ENCODE data around the gene NBR1. TPM values are rescaled to one million over a fixed set of nuclear protein-coding genes. Genes with fewer than 3 reads are reported as not detected.
"Not testable (repeated sequence)": the region's sequence is repeated elsewhere in the genome, so short reads cannot be mapped to it uniquely, and the experiment has no call there.

The NBR1 gene
- total and polyA plus RNA-seq, 4 experiments from 2014 or later, result 66.1 to 93.2 (median 83.3) TPM

DNA sequence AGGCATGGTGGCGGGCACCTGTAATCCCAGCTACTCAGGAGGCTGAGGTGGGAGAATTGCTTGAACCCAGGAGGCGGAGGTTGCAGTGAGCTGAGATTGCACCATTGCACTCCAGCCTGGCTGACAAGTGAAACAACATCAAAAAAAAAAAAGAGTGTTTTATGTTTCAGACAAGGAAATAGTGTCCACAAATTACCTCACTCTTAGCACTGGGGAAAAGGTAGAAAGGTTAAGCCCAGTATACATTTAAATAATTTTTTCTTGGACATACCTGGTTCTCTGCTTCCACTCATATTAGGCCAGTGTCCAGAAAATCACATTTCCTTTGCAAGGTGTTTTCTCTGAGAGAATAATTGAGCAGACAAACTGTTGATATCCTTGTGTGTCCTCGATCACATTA lies 32.0 kb downstream of the NBR1 start:
- H3K4me3 Mint-ChIP-seq; POLR2A ChIA-PET (ENCODE audit: partially characterized antibody); H3K27ac ChIP-seq (ENCODE audit: low read depth, low read length); H3K4me1 Mint-ChIP-seq; H3K4me3 ChIP-seq (ENCODE audit: low read length in 2 of 2); H3K9me3 ChIP-seq (ENCODE audit: control insufficient read depth in 1 of 2, low read length in 2 of 2); H3K27me3 Mint-ChIP-seq; H3K27me3 ChIP-seq (ENCODE audit: insufficient read depth, low read length); H3K9me3 Mint-ChIP-seq; DNase-seq; H3K4me1 ChIP-seq (ENCODE audit: insufficient read depth, low read length); intact Hi-C loops (cut with micrococcal nuclease): not testable (repeated sequence)
- H3K36me3 ChIP-seq (ENCODE audit: insufficient read depth, low read length), result peaks cover 54% of the 10 kb centered on the region
- CTCF ChIA-PET (ENCODE audit: partially characterized antibody), result interaction anchor here (2.1 kb wide), 1 partner anchor 9 kb away, joined by 5 read pairs; the partner anchor contains the start of gene TMEM106A
- Mint-ChIP-seq H3K36me3 (peaks cover 48 to 67% of the 10 kb centered on the region in 2 donors), H3K27ac (peak overlapping the region in 1 of 7 donors; percentile 29)

DNA sequence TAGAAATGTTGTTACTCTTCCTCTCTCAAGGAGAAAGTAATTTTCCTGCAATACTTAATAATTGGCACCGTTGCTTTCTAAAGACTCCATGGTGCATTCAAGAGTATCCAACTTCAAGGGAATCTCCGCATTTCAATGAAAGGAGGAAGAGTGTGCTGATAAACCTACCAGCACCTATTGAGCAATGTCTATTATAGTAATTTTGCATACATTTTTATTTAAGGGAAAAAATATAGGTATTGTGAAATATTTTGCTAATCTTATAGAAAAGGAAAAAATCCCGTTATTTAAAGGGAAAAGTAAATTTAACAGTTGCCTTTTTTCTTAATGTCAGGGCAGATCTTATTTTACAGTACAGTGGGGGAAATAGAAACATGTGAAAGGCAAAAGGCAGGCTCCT lies 39.6 kb downstream of the NBR1 start:
- ChIA-PET POLR2A (ENCODE audit: partially characterized antibody) (interaction anchor here (1.3 to 8.1 kb wide), 7 partner anchors 10 to 178 kb away, joined by 4 to 128 read pairs (median 23); partner anchors contain the start of gene NBR1), CTCF (ENCODE audit: partially characterized antibody) (interaction anchor here (1.6 to 2.6 kb wide), 3 partner anchors 99 to 122 kb away, joined by 3 to 11 read pairs (median 6); no protein-coding TSS in a partner anchor)
- H3K4me1 ChIP-seq (ENCODE audit: insufficient read depth, low read length), result peaks cover 22% of the 10 kb centered on the region
- H3K9me3 ChIP-seq (ENCODE audit: control insufficient read depth in 1 of 2, low read length in 2 of 2), result no peaks in the 10 kb centered on the region
- no peaks in the 10 kb centered on the region for H3K27me3 ChIP-seq (ENCODE audit: insufficient read depth, low read length)
- no peak for DNase-seq
- H3K27ac ChIP-seq (ENCODE audit: low read depth, low read length), result peak overlapping the region; percentile 87
- H3K36me3 ChIP-seq (ENCODE audit: insufficient read depth, low read length), result peaks cover 12% of the 10 kb centered on the region
- Mint-ChIP-seq H3K4me3 (peak overlapping the region; percentile 92 to 100 (median 99)), H3K27ac (peak overlapping the region; percentile 84 to 99 (median 98)), H3K27me3 (no peaks in the 10 kb centered on the region), H3K36me3 (peaks cover 19 to 51% of the 10 kb centered on the region in 2 donors), H3K4me1 (peaks cover 17 to 43% (median 25%) of the 10 kb centered on the region in 4 donors), H3K9me3 (no peaks in the 10 kb centered on the region)
- intact Hi-C loops (cut with micrococcal nuclease), result loop anchor here (5.0 kb wide), 1 partner anchor 83 kb away; the partner anchor contains the start of gene BRCA1
- no peak overlapping the region for H3K4me3 ChIP-seq (ENCODE audit: low read length in 2 of 2)

DNA sequence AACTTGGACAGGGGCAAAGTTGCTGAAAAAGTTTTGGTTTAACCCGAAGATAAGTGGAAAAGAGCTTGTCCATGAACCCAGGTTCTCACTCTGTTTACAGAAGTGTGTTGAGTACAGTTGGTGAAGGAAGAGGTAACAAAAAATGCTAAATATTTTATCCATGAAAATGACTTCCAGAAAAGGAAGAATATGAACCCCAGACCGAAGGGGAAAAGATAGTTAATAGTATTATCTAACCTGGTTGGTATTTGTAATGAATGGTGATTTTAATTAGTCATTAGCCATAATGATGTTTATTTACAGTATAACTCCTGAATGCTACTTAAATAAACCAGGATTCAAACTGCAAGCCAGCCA lies 40.1 kb downstream of the NBR1 start:
- peak overlapping the region; percentile 92 to 100 (median 99) for H3K4me3 Mint-ChIP-seq
- H3K4me1 Mint-ChIP-seq, result peaks cover 17 to 43% (median 28%) of the 10 kb centered on the region in 4 donors
- peak overlapping the region; percentile 82 to 86 for H3K4me3 ChIP-seq (ENCODE audit: low read length in 2 of 2)
- peaks cover 13% of the 10 kb centered on the region for H3K36me3 ChIP-seq (ENCODE audit: insufficient read depth, low read length)
- no peaks in the 10 kb centered on the region for H3K27me3 ChIP-seq (ENCODE audit: insufficient read depth, low read length)
- H3K27me3 Mint-ChIP-seq, result no peaks in the 10 kb centered on the region
- peaks cover 22% of the 10 kb centered on the region for H3K4me1 ChIP-seq (ENCODE audit: insufficient read depth, low read length)
- peaks cover 19 to 54% of the 10 kb centered on the region in 2 donors for H3K36me3 Mint-ChIP-seq
- CTCF ChIA-PET (ENCODE audit: partially characterized antibody), result interaction anchor here (1.0 to 2.6 kb wide), 6 partner anchors 15 to 204 kb away, joined by 3 to 11 read pairs (median 4); partner anchors contain the start of gene IFI35
- peak overlapping the region; percentile 87 for H3K27ac ChIP-seq (ENCODE audit: low read depth, low read length)
- POLR2A ChIA-PET (ENCODE audit: partially characterized antibody), result interaction anchor here (0.9 to 8.1 kb wide), 16 partner anchors 10 to 378 kb away, joined by 3 to 128 read pairs (median 6); partner anchors contain the start of genes NBR1, PSME3, RND2 and RPL27
- intact Hi-C loops (cut with micrococcal nuclease), result loop anchor here (1.0 to 5.0 kb wide), 2 partner anchors 40 to 84 kb away; partner anchors contain the start of genes BRCA1 and NBR1
- H3K9me3 Mint-ChIP-seq, result no peaks in the 10 kb centered on the region
- peak in 2 of 5 donors; percentile 4 to 5 for DNase-seq
- H3K27ac Mint-ChIP-seq, result peak overlapping the region; percentile 84 to 99 (median 98)
- no peaks in the 10 kb centered on the region for H3K9me3 ChIP-seq (ENCODE audit: control insufficient read depth in 1 of 2, low read length in 2 of 2)

- peak within 1 kb of the TSS; percentile 92 to 100 (median 99) for H3K4me3 Mint-ChIP-seq
- Histone ChIP-seq H3K36me3 (ENCODE audit: insufficient read depth, low read length) (peaks cover 15% of the 10 kb centered on the region), H3K9me3 (ENCODE audit: control insufficient read depth in 1 of 2, low read length in 2 of 2) (no peaks in the 10 kb centered on the region), H3K4me3 (ENCODE audit: low read length in 2 of 2) (peak within 1 kb of the TSS; percentile 82 to 86), H3K27me3 (ENCODE audit: insufficient read depth, low read length) (no peaks in the 10 kb centered on the region), H3K4me1 (ENCODE audit: insufficient read depth, low read length) (peaks cover 22% of the 10 kb centered on the region), H3K27ac (ENCODE audit: low read depth, low read length) (peak within 1 kb of the TSS; percentile 87)
- H3K27ac Mint-ChIP-seq, result peak within 1 kb of the TSS; percentile 84 to 99 (median 98)
- H3K27me3 Mint-ChIP-seq, result no peaks in the 10 kb centered on the region
- intact Hi-C loops (cut with micrococcal nuclease), result loop anchor here (1.0 to 5.0 kb wide), 3 partner anchors 40 to 205 kb away; partner anchors contain the start of genes BRCA1, IFI35 and NBR1
- no peaks in the 10 kb centered on the region for H3K9me3 Mint-ChIP-seq
- H3K36me3 Mint-ChIP-seq, result peaks cover 20 to 57% of the 10 kb centered on the region in 2 donors
- POLR2A ChIA-PET (ENCODE audit: partially characterized antibody), result interaction anchor here (0.6 to 8.1 kb wide), 20 partner anchors 10 to 378 kb away, joined by 3 to 128 read pairs (median 4); partner anchors contain the start of genes DHX8, NBR1, PSME3 and RND2
- H3K4me1 Mint-ChIP-seq, result peaks cover 17 to 43% (median 28%) of the 10 kb centered on the region in 4 donors
- CTCF ChIA-PET (ENCODE audit: partially characterized antibody), result interaction anchor here (1.0 to 2.7 kb wide), 9 partner anchors 9 to 272 kb away, joined by 3 to 13 read pairs (median 5); partner anchors contain the start of genes DHX8 and IFI35
- peak; percentile 72 to 76 (median 74) for DNase-seq
These were observed 40.7 kb downstream of the NBR1 start, which contains the start of gene TMEM106A for GRCh38 chr17:43211480-43212402. TSS of gene TMEM106A (plus strand) at chr17:43211875. CDS start at chr17:43213042, 1,167 bp downstream.

GRCh38 chr17:43212641-43213490 lies 41.9 kb downstream of the NBR1 start:
- ChIA-PET POLR2A (ENCODE audit: partially characterized antibody) (interaction anchor here (1.2 to 8.1 kb wide), 11 partner anchors 9 to 215 kb away, joined by 4 to 128 read pairs (median 16); partner anchors contain the start of genes NBR1, RPL27 and VAT1), CTCF (ENCODE audit: partially characterized antibody) (interaction anchor here (0.7 to 2.7 kb wide), 6 partner anchors 102 to 271 kb away, joined by 3 to 13 read pairs (median 4); partner anchors contain the start of genes DHX8 and IFI35)
- peaks cover 19 to 54% of the 10 kb centered on the region in 2 donors for H3K36me3 Mint-ChIP-seq
- intact Hi-C loops (cut with micrococcal nuclease), result loop anchor here (1.0 to 5.0 kb wide), 2 partner anchors 86 to 207 kb away; partner anchors contain the start of genes BRCA1 and IFI35
- peaks cover 22% of the 10 kb centered on the region for H3K4me1 ChIP-seq (ENCODE audit: insufficient read depth, low read length)
- peaks cover 9% of the 10 kb centered on the region for H3K36me3 ChIP-seq (ENCODE audit: insufficient read depth, low read length)
- H3K27me3 Mint-ChIP-seq, result no peaks in the 10 kb centered on the region
- H3K27me3 ChIP-seq (ENCODE audit: insufficient read depth, low read length), result no peaks in the 10 kb centered on the region
- H3K9me3 Mint-ChIP-seq, result no peaks in the 10 kb centered on the region
- H3K4me1 Mint-ChIP-seq, result peaks cover 19 to 42% (median 34%) of the 10 kb centered on the region in 4 donors
- peak overlapping the region; percentile 92 to 100 (median 99) for H3K4me3 Mint-ChIP-seq
- peak overlapping the region; percentile 87 for H3K27ac ChIP-seq (ENCODE audit: low read depth, low read length)
- H3K9me3 ChIP-seq (ENCODE audit: control insufficient read depth in 1 of 2, low read length in 2 of 2), result no peaks in the 10 kb centered on the region
- peak overlapping the region; percentile 39 to 86 for H3K4me3 ChIP-seq (ENCODE audit: low read length in 2 of 2)
- peak in 1 of 5 donors; percentile 20 for DNase-seq
- peak overlapping the region; percentile 84 to 99 (median 98) for H3K27ac Mint-ChIP-seq

GRCh38 chr17:43213545-43213944 lies 42.5 kb downstream of the NBR1 start:
- ChIA-PET CTCF (ENCODE audit: partially characterized antibody) (interaction anchor here (0.7 to 2.7 kb wide), 2 partner anchors 102 to 120 kb away, joined by 3 to 13 read pairs; no protein-coding TSS in a partner anchor), POLR2A (ENCODE audit: partially characterized antibody) (interaction anchor here (1.2 to 8.1 kb wide), 5 partner anchors 13 to 215 kb away, joined by 4 to 128 read pairs (median 23); partner anchors contain the start of genes NBR1 and RPL27)
- H3K9me3 ChIP-seq (ENCODE audit: control insufficient read depth in 1 of 2, low read length in 2 of 2), result no peaks in the 10 kb centered on the region
- H3K36me3 ChIP-seq (ENCODE audit: insufficient read depth, low read length), result peaks cover 9% of the 10 kb centered on the region
- DNase-seq, result no peak
- no peaks in the 10 kb centered on the region for H3K27me3 Mint-ChIP-seq
- H3K4me1 ChIP-seq (ENCODE audit: insufficient read depth, low read length), result peaks cover 22% of the 10 kb centered on the region
- H3K27me3 ChIP-seq (ENCODE audit: insufficient read depth, low read length), result no peaks in the 10 kb centered on the region
- intact Hi-C loops (cut with micrococcal nuclease), result loop anchor here (5.0 kb wide), 1 partner anchor 86 kb away; the partner anchor contains the start of gene BRCA1
- peak overlapping the region in 5 of 7 donors; percentile 64 to 98 (median 84) for H3K27ac Mint-ChIP-seq
- no peak overlapping the region for H3K4me3 ChIP-seq (ENCODE audit: low read length in 2 of 2)
- no peaks in the 10 kb centered on the region for H3K9me3 Mint-ChIP-seq
- H3K27ac ChIP-seq (ENCODE audit: low read depth, low read length), result no peak overlapping the region
- peaks cover 19 to 41% (median 31%) of the 10 kb centered on the region in 4 donors for H3K4me1 Mint-ChIP-seq
- peaks cover 12 to 48% of the 10 kb centered on the region in 2 donors for H3K36me3 Mint-ChIP-seq
- peak overlapping the region; percentile 25 to 99 (median 48) for H3K4me3 Mint-ChIP-seq
